Peyer's patch (tissue), 4 donors: ENCODE data around the gene ZNF670.

Experiments used
- POLR2A ChIP-seq, 2 donors: fragments of 450-650 bp; IDR thresholded peaks; one replicate each; pipeline ENCODE4 v1.5.1; 2017; ENCODE audit warnings: antibody characterized with exemption in 2 of 2, mild to moderate bottlenecking in 2 of 2, moderate library complexity in 2 of 2
- TF ChIP-seq, protein P1 (sequence below), 6 experiments: fragments of 450-650 bp in 4 of 6; fragments of 200-600 bp in 2 of 6; sonication (generic) in 1 of 6; IDR thresholded peaks; one replicate each; pipeline ENCODE4 v1.5.1; 2017 to 2019; ENCODE audit warnings: antibody characterized with exemption in 6 of 6, mild to moderate bottlenecking in 3 of 6, moderate library complexity in 1 of 6

DNA sequence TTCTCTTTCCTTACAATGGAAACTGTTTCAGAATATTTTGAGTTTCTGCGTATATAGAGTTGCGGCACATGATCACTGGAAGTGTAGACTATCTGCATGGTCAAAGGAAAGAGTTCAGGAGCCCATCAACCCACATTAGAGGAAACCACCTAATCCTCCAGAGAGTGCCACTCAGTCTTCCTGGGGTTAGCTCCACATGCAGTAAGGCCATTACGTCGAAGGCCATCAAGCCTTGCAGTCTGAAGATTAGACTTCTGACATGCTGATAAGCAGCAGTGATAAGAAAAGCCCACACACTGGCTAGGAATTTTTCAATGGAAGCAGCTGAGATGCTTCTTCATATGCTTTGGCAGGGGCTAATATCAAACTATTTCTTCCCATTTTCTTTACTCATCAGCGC lies 17.9 kb upstream of the ZNF670 start:
- TF ChIP-seq, protein P1, sequence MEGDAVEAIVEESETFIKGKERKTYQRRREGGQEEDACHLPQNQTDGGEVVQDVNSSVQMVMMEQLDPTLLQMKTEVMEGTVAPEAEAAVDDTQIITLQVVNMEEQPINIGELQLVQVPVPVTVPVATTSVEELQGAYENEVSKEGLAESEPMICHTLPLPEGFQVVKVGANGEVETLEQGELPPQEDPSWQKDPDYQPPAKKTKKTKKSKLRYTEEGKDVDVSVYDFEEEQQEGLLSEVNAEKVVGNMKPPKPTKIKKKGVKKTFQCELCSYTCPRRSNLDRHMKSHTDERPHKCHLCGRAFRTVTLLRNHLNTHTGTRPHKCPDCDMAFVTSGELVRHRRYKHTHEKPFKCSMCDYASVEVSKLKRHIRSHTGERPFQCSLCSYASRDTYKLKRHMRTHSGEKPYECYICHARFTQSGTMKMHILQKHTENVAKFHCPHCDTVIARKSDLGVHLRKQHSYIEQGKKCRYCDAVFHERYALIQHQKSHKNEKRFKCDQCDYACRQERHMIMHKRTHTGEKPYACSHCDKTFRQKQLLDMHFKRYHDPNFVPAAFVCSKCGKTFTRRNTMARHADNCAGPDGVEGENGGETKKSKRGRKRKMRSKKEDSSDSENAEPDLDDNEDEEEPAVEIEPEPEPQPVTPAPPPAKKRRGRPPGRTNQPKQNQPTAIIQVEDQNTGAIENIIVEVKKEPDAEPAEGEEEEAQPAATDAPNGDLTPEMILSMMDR (IDR thresholded peaks at IDR 0.05): no peak
- TF ChIP-seq POLR2A (IDR thresholded peaks at IDR 0.05): no peak
